RKO (cell line): Measurements from ENCODE around the gene TMEM209.
"Not testable (repeated sequence)": the region's sequence is repeated elsewhere in the genome, so short reads cannot be mapped to it uniquely, and the experiment has no call there.

ENCODE experiments used
- DNase-seq: peaks from one replicate; pipeline ENCODE4 v3.0.0-alpha.2; 2016; ENCODE audit warnings: low spot score

Gene TMEM209

DNA sequence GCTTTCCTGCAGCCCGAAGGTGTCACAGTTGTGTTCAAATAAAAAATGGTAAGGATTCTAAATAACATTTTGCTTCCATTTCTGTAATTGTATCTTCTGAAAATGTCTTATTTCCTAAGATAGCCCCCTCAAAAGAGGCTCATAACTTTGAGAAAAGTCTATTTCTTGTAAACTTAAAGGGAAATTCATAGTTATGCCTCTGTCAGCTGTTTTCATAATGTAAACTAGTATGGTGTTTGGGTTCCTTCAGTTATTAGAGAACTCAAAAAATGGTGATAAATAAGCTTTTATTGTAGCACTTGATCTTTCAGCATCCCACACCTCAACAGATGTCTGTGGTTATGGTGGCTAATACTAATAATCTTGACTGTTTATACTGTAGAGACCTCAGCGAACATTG, 77.8 kb downstream of the TMEM209 start:
- DNase-seq: no peak

DNA sequence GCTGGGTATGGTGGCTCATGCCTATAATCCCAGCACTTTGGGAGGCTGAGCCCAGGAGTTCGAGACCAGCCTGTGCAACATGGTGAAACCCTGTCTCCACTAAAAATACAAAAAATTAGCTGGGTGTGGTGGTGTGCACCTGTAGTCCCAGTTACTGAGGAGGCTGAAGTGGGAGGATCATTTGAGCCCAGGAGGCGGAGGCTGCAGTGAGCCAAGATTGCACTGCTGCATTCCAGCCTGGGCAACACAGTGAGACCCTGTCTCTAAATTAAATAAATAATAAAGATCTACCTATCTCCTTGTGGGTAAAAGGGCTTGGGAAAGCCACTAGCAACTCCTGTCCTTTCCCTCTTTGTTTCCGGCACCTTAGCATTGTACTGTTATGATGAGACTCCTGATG, 78.4 kb downstream of the TMEM209 start:
- not testable (repeated sequence) for DNase-seq

DNA sequence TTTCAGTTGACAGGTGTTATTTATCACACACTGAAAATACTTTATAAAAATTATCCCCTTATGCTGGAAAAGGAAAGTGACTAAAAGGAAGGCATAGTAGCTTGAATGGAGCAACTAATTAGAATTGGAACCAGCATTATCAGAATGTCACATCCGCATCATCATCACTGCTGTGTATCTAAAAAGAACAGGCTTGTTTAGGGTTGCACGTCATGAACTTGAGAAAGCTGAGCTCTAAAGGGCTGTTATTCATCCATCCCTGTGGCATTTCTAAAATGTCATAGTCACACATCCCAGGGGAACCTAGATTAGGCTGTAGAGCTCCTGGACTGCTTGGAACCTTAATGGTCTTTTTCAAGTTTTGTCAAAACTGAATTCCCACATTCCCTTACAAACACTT, 80.5 kb downstream of the TMEM209 start:
- DNase-seq: no peak

GRCh38 chr7:130123501-130123900, 81.7 kb downstream of the TMEM209 start:
- no peak for DNase-seq

- DNase-seq: no peak
Measured at GRCh38 chr7:130118801-130119200, 86.4 kb downstream of the TMEM209 start.

- DNase-seq: no peak
Measured at GRCh38 chr7:130118294-130118693, 86.9 kb downstream of the TMEM209 start.

- DNase-seq: no peak
Measured at GRCh38 chr7:130114776-130115175, 90.4 kb downstream of the TMEM209 start.
